A549 (cell line): ENCODE measurements around the gene RAP2A.

ENCODE experiments used
- CHD2 ChIP-seq: fragments of 150-350 bp; IDR thresholded peaks from 2 replicates; pipeline ENCODE4 v1.6.1; 2014; ENCODE audit warnings: low read length; ENCODE audit not compliant: partially characterized antibody
- HDAC2 ChIP-seq: fragments of 200-600 bp; sonication (generic); IDR thresholded peaks from 2 replicates; pipeline ENCODE4 v1.6.1; 2016
- RAD21 ChIP-seq, 2 experiments: fragments of >200 bp in 1 of 2; sonication (Bioruptor Twin) in 1 of 2; formaldehyde crosslinking in 1 of 2; IDR thresholded peaks in 1 of 2; conservative IDR thresholded peaks in 1 of 2; 2 replicates in 1 of 2; 3 replicates in 1 of 2; pipeline ENCODE4 v1.6.1; 2012 to 2018; ENCODE audit warnings: inconsistent platforms in 1 of 2
- TF ChIP-seq, protein P1 (sequence below): IDR thresholded peaks from 2 replicates; pipeline ENCODE4 v1.6.1; 2012
- TF ChIP-seq, protein P2 (sequence below): fragments of >200 bp; sonication (Bioruptor Twin); formaldehyde crosslinking; IDR thresholded peaks from 3 replicates; pipeline ENCODE4 v1.5.1; 2016

DNA sequence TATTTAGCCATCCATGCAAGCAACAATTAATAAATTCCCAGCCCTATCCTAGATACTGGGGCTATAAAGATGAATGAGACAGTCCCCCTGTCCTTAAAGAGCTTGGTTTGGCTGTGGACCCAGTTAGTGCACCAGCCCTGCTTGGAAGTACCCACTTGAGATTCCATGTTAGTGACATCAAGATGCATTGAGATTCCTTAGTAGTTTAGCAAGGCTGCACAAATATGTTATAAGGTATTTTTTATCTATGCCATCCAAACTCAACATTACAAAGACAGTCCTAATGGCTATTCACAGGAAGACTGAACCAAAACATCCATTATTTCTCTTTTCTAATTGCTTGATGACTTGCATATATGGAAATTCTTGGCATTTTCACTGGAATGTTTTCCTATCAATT, 48.8 kb upstream of the RAP2A start:
- TF ChIP-seq RAD21 (conservative IDR thresholded peaks at IDR 0.05 in 1 of 2, IDR thresholded peaks at IDR 0.05 in 1 of 2) (no peak), CHD2 (no peak), HDAC2 (no peak)
- TF ChIP-seq, protein P1, sequence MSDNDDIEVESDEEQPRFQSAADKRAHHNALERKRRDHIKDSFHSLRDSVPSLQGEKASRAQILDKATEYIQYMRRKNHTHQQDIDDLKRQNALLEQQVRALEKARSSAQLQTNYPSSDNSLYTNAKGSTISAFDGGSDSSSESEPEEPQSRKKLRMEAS, result no peak
- TF ChIP-seq, protein P2, sequence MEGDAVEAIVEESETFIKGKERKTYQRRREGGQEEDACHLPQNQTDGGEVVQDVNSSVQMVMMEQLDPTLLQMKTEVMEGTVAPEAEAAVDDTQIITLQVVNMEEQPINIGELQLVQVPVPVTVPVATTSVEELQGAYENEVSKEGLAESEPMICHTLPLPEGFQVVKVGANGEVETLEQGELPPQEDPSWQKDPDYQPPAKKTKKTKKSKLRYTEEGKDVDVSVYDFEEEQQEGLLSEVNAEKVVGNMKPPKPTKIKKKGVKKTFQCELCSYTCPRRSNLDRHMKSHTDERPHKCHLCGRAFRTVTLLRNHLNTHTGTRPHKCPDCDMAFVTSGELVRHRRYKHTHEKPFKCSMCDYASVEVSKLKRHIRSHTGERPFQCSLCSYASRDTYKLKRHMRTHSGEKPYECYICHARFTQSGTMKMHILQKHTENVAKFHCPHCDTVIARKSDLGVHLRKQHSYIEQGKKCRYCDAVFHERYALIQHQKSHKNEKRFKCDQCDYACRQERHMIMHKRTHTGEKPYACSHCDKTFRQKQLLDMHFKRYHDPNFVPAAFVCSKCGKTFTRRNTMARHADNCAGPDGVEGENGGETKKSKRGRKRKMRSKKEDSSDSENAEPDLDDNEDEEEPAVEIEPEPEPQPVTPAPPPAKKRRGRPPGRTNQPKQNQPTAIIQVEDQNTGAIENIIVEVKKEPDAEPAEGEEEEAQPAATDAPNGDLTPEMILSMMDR, result no peak
